Measurements from ENCODE around the gene CREM. TPM values are rescaled to one million over a fixed set of nuclear protein-coding genes. Genes with fewer than 3 reads are reported as not detected.

The CREM gene
- total and polyA plus RNA-seq, 2 of the 4 experiments (the other 2 are of a cell fraction) = 33.2 to 40.5 TPM

DNA sequence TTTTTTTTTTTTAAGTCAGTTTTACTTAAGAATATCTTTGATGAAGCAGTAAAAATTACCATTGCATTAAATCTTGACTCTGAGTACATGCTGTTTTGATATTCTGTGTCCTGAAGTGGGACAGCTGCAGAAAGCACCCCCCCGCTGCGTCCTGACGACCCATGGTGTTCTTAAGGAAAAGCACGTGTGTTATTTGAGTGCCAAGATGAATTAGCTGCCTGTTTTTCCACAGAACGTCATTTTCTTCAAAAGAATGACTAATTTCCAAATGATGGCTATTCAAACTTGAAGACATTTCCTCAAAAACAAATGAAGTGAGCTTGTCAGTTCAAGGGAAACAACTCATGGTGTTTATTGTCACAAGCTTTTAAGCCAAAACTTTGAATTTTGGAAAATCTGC, 45.9 kb downstream of the CREM start:
- peak overlapping the region; percentile 36 for H3K4me2 ChIP-seq (ENCODE audit: low read depth, low read length)
- H2AFZ ChIP-seq (replicated peaks; ENCODE audit: low read length, poor library complexity) = peak overlapping the region; percentile 57
- H4K20me1 ChIP-seq (ENCODE audit: insufficient read depth, low read length) = no peaks in the 10 kb centered on the region

More for the DNA sequence above, 45.9 kb downstream of the CREM start:
- intact Hi-C loops (cut with micrococcal nuclease) (no loop called here), dilution Hi-C loops (cut with HindIII; ENCODE audit: low sequenced_read_pairs, unreplicated experiment) (no loop called here), in situ Hi-C loops (cut with MboI; ENCODE audit: low sequenced_read_pairs) (no loop called here)
- ATAC-seq (ENCODE audit: low read depth) (no peak), DNase-seq (peak; percentile 41)
- no TSS peak for BruUV-seq (replicated peaks)
- POLR2A ChIA-PET (ENCODE audit: unreplicated experiment) = interaction anchor here (0.8 to 1.0 kb wide), 2 partner anchors 23 to 46 kb away, joined by 3 to 5 read pairs; partner anchors contain the start of gene CREM
- Histone ChIP-seq H3K56ac (ENCODE audit: extremely low read depth, insufficient read depth, low read length) (no peak overlapping the region), H2BK15ac (ENCODE audit: low read depth, low read length) (no peak overlapping the region), H3K79me1 (ENCODE audit: low read depth in 1 of 2, low read length in 2 of 2) (peaks cover 2 to 8% of the 10 kb centered on the region in 2 experiments; a peak in 1 of 4 replicates), H3K4ac (ENCODE audit: low read depth, low read length) (no peak overlapping the region), H3K9ac (ENCODE audit: low read depth, low read length) (no peak overlapping the region), H3K4me1 (ENCODE audit: control insufficient read depth, insufficient read depth, low read length) (peaks cover 6% of the 10 kb centered on the region; the same call in 1 of the 2 replicates), H3K27me3 (ENCODE audit: control insufficient read depth, insufficient read depth, low read length) (no peaks in the 10 kb centered on the region), H3K9me1 (ENCODE audit: insufficient read depth, low read length) (no peaks in the 10 kb centered on the region), H4K91ac (ENCODE audit: insufficient read depth, low read depth, low read length) (no peak overlapping the region), H3K18ac (ENCODE audit: low read depth, low read length) (no peak overlapping the region), H3K27ac (ENCODE audit: insufficient read depth, low read length) (no peak overlapping the region), H2BK120ac (ENCODE audit: low read depth, low read length) (no peak overlapping the region), H3K4me3 (ENCODE audit: insufficient read depth, low read depth, low read length) (no peak overlapping the region), H3K36me3 (ENCODE audit: control insufficient read depth, insufficient read depth, low read length) (no peaks in the 10 kb centered on the region), H3K23ac (ENCODE audit: low read depth, low read length) (no peak overlapping the region), H2BK5ac (ENCODE audit: low read depth, low read length, poor library complexity, severe bottlenecking) (no peak overlapping the region), H4K8ac (ENCODE audit: low read depth in 2 of 2, low read length in 2 of 2) (no peak overlapping the region), H3K9me3 (ENCODE audit: control insufficient read depth, insufficient read depth, low read length) (no peaks in the 10 kb centered on the region), H2AK9ac (replicated peaks; ENCODE audit: low read depth, low read length, poor library complexity) (no peak overlapping the region), H2BK20ac (ENCODE audit: low read depth, low read length) (no peak overlapping the region), H2AK5ac (ENCODE audit: low read depth, low read length) (no peak overlapping the region), H3K14ac (replicated peaks; ENCODE audit: low read depth, low read length) (no peak overlapping the region; the same call in 1 of the 2 replicates), H4K5ac (ENCODE audit: low read depth, low read length) (no peak overlapping the region)
- CTCF ChIA-PET = interaction anchor here (0.9 to 2.1 kb wide), 4 partner anchors 10 to 23 kb away, joined by 3 to 11 read pairs (median 4); no protein-coding TSS in a partner anchor
- WGBS, 2 experiments (ENCODE audit: extremely low coverage in 2 of 2, insufficient read length in 1 of 2) = no CpG with 5 or more reads among the region's 5 CpGs
- TF ChIP-seq FOS (IDR thresholded peaks at IDR 0.05; ENCODE audit: low read depth, low read length) (no peak), MAZ (IDR thresholded peaks at IDR 0.05; ENCODE audit: borderline replicate concordance, low read depth, low read length) (no peak), RAD21 (IDR thresholded peaks at IDR 0.05; ENCODE audit: low read length) (no peak), MXI1 (IDR thresholded peaks at IDR 0.05; ENCODE audit: borderline replicate concordance, low read depth, low read length) (no peak), CHD1 (IDR thresholded peaks at IDR 0.05; ENCODE audit: low read depth, low read length) (no peak), RFX5 (IDR thresholded peaks at IDR 0.05; ENCODE audit: low read depth, low read length) (no peak), SMC3 (IDR thresholded peaks at IDR 0.05; ENCODE audit: low read depth, low read length) (no peak), NFE2L2 (IDR thresholded peaks at IDR 0.05; ENCODE audit: low read depth, low read length) (no peak), RCOR1 (IDR thresholded peaks at IDR 0.05; ENCODE audit: insufficient replicate concordance, low read length) (no peak), POLR2A (IDR thresholded peaks at IDR 0.05; ENCODE audit: low read depth, low read length) (no peak), MAFK (IDR thresholded peaks at IDR 0.05; ENCODE audit: low read depth, low read length) (no peak), BHLHE40 (IDR thresholded peaks at IDR 0.05; ENCODE audit: low read depth, low read length) (no peak), CEBPB (IDR thresholded peaks at IDR 0.05; ENCODE audit: low read depth, low read length) (no peak)
- TF ChIP-seq, protein P1, sequence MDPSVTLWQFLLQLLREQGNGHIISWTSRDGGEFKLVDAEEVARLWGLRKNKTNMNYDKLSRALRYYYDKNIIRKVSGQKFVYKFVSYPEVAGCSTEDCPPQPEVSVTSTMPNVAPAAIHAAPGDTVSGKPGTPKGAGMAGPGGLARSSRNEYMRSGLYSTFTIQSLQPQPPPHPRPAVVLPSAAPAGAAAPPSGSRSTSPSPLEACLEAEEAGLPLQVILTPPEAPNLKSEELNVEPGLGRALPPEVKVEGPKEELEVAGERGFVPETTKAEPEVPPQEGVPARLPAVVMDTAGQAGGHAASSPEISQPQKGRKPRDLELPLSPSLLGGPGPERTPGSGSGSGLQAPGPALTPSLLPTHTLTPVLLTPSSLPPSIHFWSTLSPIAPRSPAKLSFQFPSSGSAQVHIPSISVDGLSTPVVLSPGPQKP (IDR thresholded peaks at IDR 0.05; ENCODE audit: borderline replicate concordance, low read depth, low read length) = no peak
- TF ChIP-seq, protein P2, sequence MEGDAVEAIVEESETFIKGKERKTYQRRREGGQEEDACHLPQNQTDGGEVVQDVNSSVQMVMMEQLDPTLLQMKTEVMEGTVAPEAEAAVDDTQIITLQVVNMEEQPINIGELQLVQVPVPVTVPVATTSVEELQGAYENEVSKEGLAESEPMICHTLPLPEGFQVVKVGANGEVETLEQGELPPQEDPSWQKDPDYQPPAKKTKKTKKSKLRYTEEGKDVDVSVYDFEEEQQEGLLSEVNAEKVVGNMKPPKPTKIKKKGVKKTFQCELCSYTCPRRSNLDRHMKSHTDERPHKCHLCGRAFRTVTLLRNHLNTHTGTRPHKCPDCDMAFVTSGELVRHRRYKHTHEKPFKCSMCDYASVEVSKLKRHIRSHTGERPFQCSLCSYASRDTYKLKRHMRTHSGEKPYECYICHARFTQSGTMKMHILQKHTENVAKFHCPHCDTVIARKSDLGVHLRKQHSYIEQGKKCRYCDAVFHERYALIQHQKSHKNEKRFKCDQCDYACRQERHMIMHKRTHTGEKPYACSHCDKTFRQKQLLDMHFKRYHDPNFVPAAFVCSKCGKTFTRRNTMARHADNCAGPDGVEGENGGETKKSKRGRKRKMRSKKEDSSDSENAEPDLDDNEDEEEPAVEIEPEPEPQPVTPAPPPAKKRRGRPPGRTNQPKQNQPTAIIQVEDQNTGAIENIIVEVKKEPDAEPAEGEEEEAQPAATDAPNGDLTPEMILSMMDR (conservative IDR thresholded peaks at IDR 0.05; ENCODE audit: low read depth, low read length) = no peak
- TF ChIP-seq, protein P3, sequence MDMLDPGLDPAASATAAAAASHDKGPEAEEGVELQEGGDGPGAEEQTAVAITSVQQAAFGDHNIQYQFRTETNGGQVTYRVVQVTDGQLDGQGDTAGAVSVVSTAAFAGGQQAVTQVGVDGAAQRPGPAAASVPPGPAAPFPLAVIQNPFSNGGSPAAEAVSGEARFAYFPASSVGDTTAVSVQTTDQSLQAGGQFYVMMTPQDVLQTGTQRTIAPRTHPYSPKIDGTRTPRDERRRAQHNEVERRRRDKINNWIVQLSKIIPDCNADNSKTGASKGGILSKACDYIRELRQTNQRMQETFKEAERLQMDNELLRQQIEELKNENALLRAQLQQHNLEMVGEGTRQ (IDR thresholded peaks at IDR 0.05; ENCODE audit: low read depth, low read length) = no peak

All from IMR-90 (cell line).